IMR-90 (cell line): ENCODE data around the gene FAM168B.

ENCODE experiments used
- FOS ChIP-seq: fragments of 150-350 bp; IDR thresholded peaks from 2 replicates; pipeline ENCODE4 v1.6.1; 2016; ENCODE audit warnings: low read depth, low read length
- MAFK ChIP-seq: IDR thresholded peaks from 2 replicates; pipeline ENCODE4 v1.6.1; 2012; ENCODE audit warnings: low read depth, low read length, improper control_type of control experiment
- MAZ ChIP-seq: IDR thresholded peaks from 2 replicates; pipeline ENCODE4 v1.6.1; 2012; ENCODE audit warnings: low read depth, mild to moderate bottlenecking, low read length, improper control_type of control experiment, moderate library complexity, borderline replicate concordance
- MXI1 ChIP-seq: IDR thresholded peaks from 2 replicates; pipeline ENCODE4 v1.6.1; 2012; ENCODE audit warnings: low read depth, mild to moderate bottlenecking, low read length, moderate library complexity, borderline replicate concordance
- POLR2A ChIP-seq: IDR thresholded peaks from 2 replicates; pipeline ENCODE4 v1.6.1; 2012; ENCODE audit warnings: mild to moderate bottlenecking, low read depth, low read length
- RAD21 ChIP-seq: IDR thresholded peaks from 2 replicates; pipeline ENCODE4 v1.6.1; 2012; ENCODE audit warnings: low read length, improper control_type of control experiment
- RCOR1 ChIP-seq: IDR thresholded peaks from 2 replicates; pipeline ENCODE4 v1.6.1; 2012; ENCODE audit warnings: mild to moderate bottlenecking, low read length, improper control_type of control experiment; ENCODE audit not compliant: insufficient replicate concordance
- RFX5 ChIP-seq: IDR thresholded peaks from 2 replicates; pipeline ENCODE4 v1.8.0; 2012; ENCODE audit warnings: low read depth, mild to moderate bottlenecking, low read length, moderate library complexity
- SMC3 ChIP-seq: fragments of 150-350 bp; IDR thresholded peaks from 2 replicates; pipeline ENCODE4 v1.6.1; 2016; ENCODE audit warnings: low read depth, mild to moderate bottlenecking, antibody characterized with exemption, low read length, moderate library complexity
- TF ChIP-seq, protein P1 (sequence below): fragments of 150-350 bp; IDR thresholded peaks from 2 replicates; pipeline ENCODE4 v1.6.1; 2017; ENCODE audit warnings: mild to moderate bottlenecking, antibody characterized with exemption, low read length, low read depth
- TF ChIP-seq, protein P2 (sequence below): conservative IDR thresholded peaks from 2 replicates; pipeline ENCODE4 v1.5.1; 2012; ENCODE audit warnings: mild to moderate bottlenecking, low read depth, low read length, improper control_type of control experiment

DNA sequence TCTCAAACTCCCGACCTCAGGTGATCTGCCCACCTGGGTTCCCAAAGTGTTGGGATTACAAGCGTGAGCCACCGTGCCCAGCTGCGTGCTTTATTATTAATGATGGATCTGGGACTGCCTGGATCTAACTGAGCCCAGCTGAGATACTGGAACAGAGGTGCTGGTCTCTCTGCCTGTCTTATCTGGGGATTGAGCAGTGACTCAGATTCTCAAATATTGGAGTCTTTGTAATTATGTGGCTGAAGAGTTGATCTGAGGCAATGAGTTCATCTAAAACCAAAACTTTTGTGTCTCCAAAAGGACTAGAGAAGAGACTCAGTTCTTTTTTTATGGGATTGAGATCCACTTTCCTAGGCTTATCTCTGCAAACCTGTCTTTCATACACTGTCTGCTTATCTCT lies 28.2 kb upstream of the FAM168B start:
- TF ChIP-seq RAD21 (no peak), FOS (no peak), MXI1 (no peak), MAZ (no peak), POLR2A (no peak), MAFK (no peak), SMC3 (no peak), RCOR1 (no peak), RFX5 (no peak)
- TF ChIP-seq, protein P1, sequence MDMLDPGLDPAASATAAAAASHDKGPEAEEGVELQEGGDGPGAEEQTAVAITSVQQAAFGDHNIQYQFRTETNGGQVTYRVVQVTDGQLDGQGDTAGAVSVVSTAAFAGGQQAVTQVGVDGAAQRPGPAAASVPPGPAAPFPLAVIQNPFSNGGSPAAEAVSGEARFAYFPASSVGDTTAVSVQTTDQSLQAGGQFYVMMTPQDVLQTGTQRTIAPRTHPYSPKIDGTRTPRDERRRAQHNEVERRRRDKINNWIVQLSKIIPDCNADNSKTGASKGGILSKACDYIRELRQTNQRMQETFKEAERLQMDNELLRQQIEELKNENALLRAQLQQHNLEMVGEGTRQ: no peak
- TF ChIP-seq, protein P2, sequence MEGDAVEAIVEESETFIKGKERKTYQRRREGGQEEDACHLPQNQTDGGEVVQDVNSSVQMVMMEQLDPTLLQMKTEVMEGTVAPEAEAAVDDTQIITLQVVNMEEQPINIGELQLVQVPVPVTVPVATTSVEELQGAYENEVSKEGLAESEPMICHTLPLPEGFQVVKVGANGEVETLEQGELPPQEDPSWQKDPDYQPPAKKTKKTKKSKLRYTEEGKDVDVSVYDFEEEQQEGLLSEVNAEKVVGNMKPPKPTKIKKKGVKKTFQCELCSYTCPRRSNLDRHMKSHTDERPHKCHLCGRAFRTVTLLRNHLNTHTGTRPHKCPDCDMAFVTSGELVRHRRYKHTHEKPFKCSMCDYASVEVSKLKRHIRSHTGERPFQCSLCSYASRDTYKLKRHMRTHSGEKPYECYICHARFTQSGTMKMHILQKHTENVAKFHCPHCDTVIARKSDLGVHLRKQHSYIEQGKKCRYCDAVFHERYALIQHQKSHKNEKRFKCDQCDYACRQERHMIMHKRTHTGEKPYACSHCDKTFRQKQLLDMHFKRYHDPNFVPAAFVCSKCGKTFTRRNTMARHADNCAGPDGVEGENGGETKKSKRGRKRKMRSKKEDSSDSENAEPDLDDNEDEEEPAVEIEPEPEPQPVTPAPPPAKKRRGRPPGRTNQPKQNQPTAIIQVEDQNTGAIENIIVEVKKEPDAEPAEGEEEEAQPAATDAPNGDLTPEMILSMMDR: no peak
